Measurements from ENCODE around the gene SH2D7. TPM values are rescaled to one million over a fixed set of nuclear protein-coding genes. Genes with fewer than 3 reads are reported as not detected.
A peak's percentile ranks its signal among the peaks of the same experiment; 100 is the strongest.

SH2D7 gene
- total and polyA plus RNA-seq, 7 experiments from 2014 or later: not detected

- Mint-ChIP-seq H3K27me3 (no peaks in the 10 kb centered on the region), H3K4me1 (peaks cover 29 to 64% (median 35%) of the 10 kb centered on the region in 7 donors), H3K36me3 (no peaks in the 10 kb centered on the region), H3K27ac (peak overlapping the region in 8 of 9 donors; percentile 3 to 94 (median 48)), H3K4me3 (peak overlapping the region in 1 of 10 donors; percentile 70), H3K9me3 (no peaks in the 10 kb centered on the region)
- H3K27ac ChIP-seq (ENCODE audit: low read depth, low read length): no peak overlapping the region
- peaks cover 33 to 41% of the 10 kb centered on the region in 2 donors for H3K4me1 ChIP-seq (ENCODE audit: control insufficient read depth in 2 of 2, insufficient read depth in 2 of 2, low read length in 2 of 2)
- H3K4me3 ChIP-seq (ENCODE audit: low read length): no peak overlapping the region
- no peak for DNase-seq
- H3K36me3 ChIP-seq (ENCODE audit: control insufficient read depth in 2 of 3, insufficient read depth in 3 of 3, low read length in 3 of 3): no peaks in the 10 kb centered on the region
- H3K9me3 ChIP-seq (ENCODE audit: control insufficient read depth in 2 of 3, low read length in 3 of 3): no peaks in the 10 kb centered on the region
- POLR2A ChIA-PET: interaction anchor here (0.8 kb wide), 1 partner anchor 55 kb away, joined by 3 read pairs; no protein-coding TSS in a partner anchor
- CTCF ChIA-PET: interaction anchor here (0.9 to 1.8 kb wide), 2 partner anchors 9 to 136 kb away, joined by 3 to 5 read pairs; no protein-coding TSS in a partner anchor
- ATAC-seq: no peak
- no peaks in the 10 kb centered on the region for H3K27me3 ChIP-seq (ENCODE audit: control insufficient read depth in 2 of 2, insufficient read depth in 2 of 2, low read length in 2 of 2)
- intact Hi-C loops (cut with micrococcal nuclease): loop anchor here in 1 of 2 donors (2.0 to 5.0 kb wide), 2 partner anchors 26 to 35 kb away; partner anchors contain the start of gene TBC1D2B
Measured at GRCh38 chr15:78102741-78103140, 10.4 kb downstream of the SH2D7 start.

GRCh38 chr15:78103406-78104118, 11.2 kb downstream of the SH2D7 start:
- Mint-ChIP-seq H3K36me3 (no peaks in the 10 kb centered on the region), H3K4me1 (peaks cover 29 to 71% (median 35%) of the 10 kb centered on the region in 7 donors), H3K27me3 (no peaks in the 10 kb centered on the region), H3K4me3 (peak overlapping the region in 8 of 10 donors; percentile 12 to 70 (median 40)), H3K27ac (peak overlapping the region; percentile 13 to 94 (median 81)), H3K9me3 (no peaks in the 10 kb centered on the region)
- Histone ChIP-seq H3K27me3 (ENCODE audit: control insufficient read depth in 2 of 2, insufficient read depth in 2 of 2, low read length in 2 of 2) (no peaks in the 10 kb centered on the region), H3K9me3 (ENCODE audit: control insufficient read depth in 2 of 3, low read length in 3 of 3) (no peaks in the 10 kb centered on the region), H3K4me1 (ENCODE audit: control insufficient read depth in 2 of 2, insufficient read depth in 2 of 2, low read length in 2 of 2) (peaks cover 33 to 45% of the 10 kb centered on the region in 2 donors), H3K4me3 (ENCODE audit: low read length) (no peak overlapping the region), H3K27ac (ENCODE audit: low read depth, low read length) (peak overlapping the region; percentile 52), H3K36me3 (ENCODE audit: control insufficient read depth in 2 of 3, insufficient read depth in 3 of 3, low read length in 3 of 3) (no peaks in the 10 kb centered on the region)
- peak; percentile 67 for ATAC-seq
- peak in 8 of 9 donors; percentile 24 to 66 (median 38) for DNase-seq
- POLR2A ChIA-PET: interaction anchor here (0.6 to 0.8 kb wide), 3 partner anchors 9 to 68 kb away, joined by 3 read pairs; no protein-coding TSS in a partner anchor
- intact Hi-C loops (cut with micrococcal nuclease): loop anchor here in 1 of 2 donors (2.0 to 5.0 kb wide), 2 partner anchors 27 to 36 kb away; partner anchors contain the start of gene TBC1D2B
- CTCF ChIA-PET: interaction anchor here (1.8 kb wide), 1 partner anchor 137 kb away, joined by 5 read pairs; no protein-coding TSS in a partner anchor

- Histone ChIP-seq H3K27me3 (ENCODE audit: control insufficient read depth in 2 of 2, insufficient read depth in 2 of 2, low read length in 2 of 2) (no peaks in the 10 kb centered on the region), H3K9me3 (ENCODE audit: control insufficient read depth in 2 of 3, low read length in 3 of 3) (no peaks in the 10 kb centered on the region), H3K27ac (ENCODE audit: low read depth, low read length) (peak overlapping the region; percentile 52), H3K4me3 (ENCODE audit: low read length) (no peak overlapping the region), H3K4me1 (ENCODE audit: control insufficient read depth in 2 of 2, insufficient read depth in 2 of 2, low read length in 2 of 2) (peaks cover 33 to 45% of the 10 kb centered on the region in 2 donors), H3K36me3 (ENCODE audit: control insufficient read depth in 2 of 3, insufficient read depth in 3 of 3, low read length in 3 of 3) (no peaks in the 10 kb centered on the region)
- H3K4me1 Mint-ChIP-seq: peaks cover 29 to 74% (median 35%) of the 10 kb centered on the region in 7 donors
- ChIA-PET POLR2A (interaction anchor here (0.6 to 0.7 kb wide), 2 partner anchors 9 to 69 kb away, joined by 3 read pairs; no protein-coding TSS in a partner anchor), CTCF (interaction anchor here (1.8 kb wide), 1 partner anchor 138 kb away, joined by 5 read pairs; no protein-coding TSS in a partner anchor)
- ATAC-seq: peak; percentile 1
- no peaks in the 10 kb centered on the region for H3K9me3 Mint-ChIP-seq
- peak overlapping the region; percentile 13 to 94 (median 80) for H3K27ac Mint-ChIP-seq
- no peaks in the 10 kb centered on the region for H3K36me3 Mint-ChIP-seq
- intact Hi-C loops (cut with micrococcal nuclease): loop anchor here in 1 of 2 donors (5.0 kb wide), 1 partner anchor 37 kb away; no protein-coding TSS in a partner anchor
- DNase-seq: no peak
- H3K27me3 Mint-ChIP-seq: no peaks in the 10 kb centered on the region
- H3K4me3 Mint-ChIP-seq: peak overlapping the region in 8 of 10 donors; percentile 12 to 70 (median 37)
Measured at GRCh38 chr15:78104119-78104479, 11.7 kb downstream of the SH2D7 start.

DNA sequence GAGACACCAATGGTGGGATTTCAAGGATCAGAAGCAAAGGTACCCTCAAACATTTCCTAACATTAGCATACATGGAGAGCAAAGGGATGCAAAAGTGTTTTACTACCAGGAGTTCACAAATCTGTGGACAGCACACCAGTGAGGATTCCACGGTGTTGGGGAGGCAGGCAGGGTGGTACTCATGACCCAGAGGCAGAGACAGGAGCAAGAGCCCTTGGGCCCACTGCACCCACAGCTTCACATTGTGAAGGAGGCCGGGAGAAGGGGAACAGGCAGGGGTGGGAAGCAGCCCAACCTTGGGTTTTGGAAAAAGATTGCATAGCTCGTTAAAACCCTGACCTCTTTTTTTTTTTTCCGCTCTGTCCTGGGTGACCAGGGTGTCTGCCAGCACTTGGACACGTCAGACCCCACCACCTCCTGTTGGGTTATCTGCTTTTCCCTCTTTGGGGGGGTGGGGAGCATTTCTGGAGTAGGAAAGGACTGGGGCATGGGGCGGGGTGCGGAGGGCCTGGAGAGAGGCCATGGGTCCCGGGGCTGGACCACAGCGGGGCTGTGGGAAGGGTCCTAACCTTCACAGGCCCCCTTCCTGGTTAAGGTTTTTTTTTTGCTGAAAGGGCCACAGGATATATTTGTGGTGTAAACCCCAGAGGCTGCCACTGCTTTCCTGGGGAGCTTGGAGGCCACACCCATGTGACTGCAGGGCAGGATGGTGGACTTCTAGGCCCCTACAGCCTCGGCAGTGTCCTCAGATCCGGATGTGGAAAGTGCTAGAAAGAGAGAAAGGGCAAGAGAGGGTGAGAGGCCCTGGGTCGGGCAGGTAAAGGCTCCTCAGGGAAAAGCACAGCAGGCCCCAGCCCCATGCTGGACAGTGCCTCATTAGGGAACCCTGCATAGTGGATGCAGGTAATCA, 12.5 kb downstream of the SH2D7 start:
- no peaks in the 10 kb centered on the region for H3K27me3 Mint-ChIP-seq
- intact Hi-C loops (cut with micrococcal nuclease): loop anchor here in 1 of 2 donors (5.0 kb wide), 1 partner anchor 38 kb away; no protein-coding TSS in a partner anchor
- Histone ChIP-seq H3K9me3 (ENCODE audit: control insufficient read depth in 2 of 3, low read length in 3 of 3) (no peaks in the 10 kb centered on the region), H3K4me3 (ENCODE audit: low read length) (no peak overlapping the region), H3K27me3 (ENCODE audit: control insufficient read depth in 2 of 2, insufficient read depth in 2 of 2, low read length in 2 of 2) (no peaks in the 10 kb centered on the region), H3K36me3 (ENCODE audit: control insufficient read depth in 2 of 3, insufficient read depth in 3 of 3, low read length in 3 of 3) (no peaks in the 10 kb centered on the region), H3K27ac (ENCODE audit: low read depth, low read length) (no peak overlapping the region), H3K4me1 (ENCODE audit: control insufficient read depth in 2 of 2, insufficient read depth in 2 of 2, low read length in 2 of 2) (peaks cover 33 to 45% of the 10 kb centered on the region in 2 donors)
- peaks cover 29 to 74% (median 35%) of the 10 kb centered on the region in 7 donors for H3K4me1 Mint-ChIP-seq
- DNase-seq: no peak
- CTCF ChIA-PET: no interaction called here
- POLR2A ChIA-PET: interaction anchor here (0.9 kb wide), 1 partner anchor 13 kb away, joined by 4 read pairs; no protein-coding TSS in a partner anchor
- H3K9me3 Mint-ChIP-seq: no peaks in the 10 kb centered on the region
- peak overlapping the region in 3 of 10 donors; percentile 33 to 70 (median 68) for H3K4me3 Mint-ChIP-seq
- peak overlapping the region; percentile 13 to 94 (median 80) for H3K27ac Mint-ChIP-seq
- ATAC-seq: no peak
- no peaks in the 10 kb centered on the region for H3K36me3 Mint-ChIP-seq

- peaks cover 29 to 74% (median 35%) of the 10 kb centered on the region in 7 donors for H3K4me1 Mint-ChIP-seq
- no peak for ATAC-seq
- CTCF ChIA-PET: interaction anchor here (0.9 to 4.1 kb wide), 4 partner anchors 32 to 146 kb away, joined by 3 to 32 read pairs (median 11); no protein-coding TSS in a partner anchor
Measured at GRCh38 chr15:78105476-78106241, 13.3 kb downstream of the SH2D7 start.

More at GRCh38 chr15:78105476-78106241, 13.3 kb downstream of the SH2D7 start:
- no peak overlapping the region for H3K27ac ChIP-seq (ENCODE audit: low read depth, low read length)
- peak overlapping the region in 2 of 10 donors; percentile 68 to 70 for H3K4me3 Mint-ChIP-seq
- no peaks in the 10 kb centered on the region for H3K27me3 Mint-ChIP-seq
- H3K9me3 Mint-ChIP-seq: no peaks in the 10 kb centered on the region
- intact Hi-C loops (cut with micrococcal nuclease): no loop called here
- H3K4me1 ChIP-seq (ENCODE audit: control insufficient read depth in 2 of 2, insufficient read depth in 2 of 2, low read length in 2 of 2): peaks cover 33 to 45% of the 10 kb centered on the region in 2 donors
- POLR2A ChIA-PET: interaction anchor here (0.9 kb wide), 1 partner anchor 14 kb away, joined by 4 read pairs; no protein-coding TSS in a partner anchor
- H3K27me3 ChIP-seq (ENCODE audit: control insufficient read depth in 2 of 2, insufficient read depth in 2 of 2, low read length in 2 of 2): no peaks in the 10 kb centered on the region
- no peaks in the 10 kb centered on the region for H3K36me3 Mint-ChIP-seq
- H3K9me3 ChIP-seq (ENCODE audit: control insufficient read depth in 2 of 3, low read length in 3 of 3): no peaks in the 10 kb centered on the region
- no peak overlapping the region for H3K4me3 ChIP-seq (ENCODE audit: low read length)
- no peaks in the 10 kb centered on the region for H3K36me3 ChIP-seq (ENCODE audit: control insufficient read depth in 2 of 3, insufficient read depth in 3 of 3, low read length in 3 of 3)
- DNase-seq: no peak
- peak overlapping the region in 8 of 9 donors; percentile 28 to 94 (median 78) for H3K27ac Mint-ChIP-seq

Measured in naive thymus-derived CD4-positive, alpha-beta T cell (primary cell).